GM12878 (cell line): ENCODE data around the gene NME8. TPM values are rescaled to one million over a fixed set of nuclear protein-coding genes. Genes with fewer than 3 reads are reported as not detected.
A peak's percentile ranks its signal among the peaks of the same experiment; 100 is the strongest.

ENCODE experiments used
- CHD2 ChIP-seq: IDR thresholded peaks from 2 replicates; pipeline ENCODE4 v1.6.1; 2011; ENCODE audit warnings: low read depth, low read length, improper control_type of control experiment, borderline replicate concordance
- EED ChIP-seq: sonication (generic); IDR thresholded peaks from 2 replicates; pipeline ENCODE4 v1.6.1; 2016; ENCODE audit warnings: antibody characterized with exemption, low read depth
- IKZF1 ChIP-seq: fragments of 450-650 bp; conservative IDR thresholded peaks from 2 replicates; pipeline ENCODE4 v1.6.1; 2017; ENCODE audit warnings: antibody characterized with exemption, mild to moderate bottlenecking
- JUND ChIP-seq: IDR thresholded peaks from 2 replicates; pipeline ENCODE4 v1.6.1; 2012; ENCODE audit warnings: low read depth, mild to moderate bottlenecking, low read length, improper control_type of control experiment, moderate library complexity
- SUPT20H ChIP-seq: IDR thresholded peaks from 2 replicates; pipeline ENCODE4 v1.6.1; 2011; ENCODE audit warnings: low read depth, mild to moderate bottlenecking, low read length, moderate library complexity, borderline replicate concordance; ENCODE audit not compliant: control insufficient read depth
- polyA plus RNA-seq, 11 experiments: library from polyadenylated mRNA; depleted of rRNA in 4 of 11; unstranded in 6 of 11; stranded (reverse) in 5 of 11; fragments of >200 nt; fragmentation: Nextera tagmentation in 4 of 11; fragmentation: Illumina TruSeq in 1 of 11; extraction: Ambion mirVana in 4 of 11; extraction: Trizol in 1 of 11; gene quantifications; 1 replicate in 1 of 11; 2 replicates in 10 of 11; pipeline versions ENCODE4 v1.2.1 to v1.2.3, GENCODE V29; 2011 to 2016; ENCODE audit warnings: inconsistent platforms in 2 of 11, missing spikeins in 2 of 11, low read depth in 1 of 11
- total RNA-seq, 4 experiments: library from RNA; depleted of rRNA in 3 of 4; stranded (reverse); fragments of >200 nt in 3 of 4; fragmentation: Illumina TruSeq in 1 of 4; extraction: Trizol in 1 of 4; gene quantifications; 2 replicates each; pipeline versions ENCODE4 v1.2.1 to v1.2.3, GENCODE V29; 2013 to 2021
- TF ChIP-seq, protein P1 (sequence below): IDR thresholded peaks from 2 replicates; pipeline ENCODE4 v1.6.1; 2011; ENCODE audit warnings: borderline replicate concordance, low read depth, mild to moderate bottlenecking, moderate library complexity, low read length; ENCODE audit not compliant: insufficient read depth, poor library complexity, severe bottlenecking
- TF ChIP-seq, protein P2 (sequence below): fragments of 450-650 bp; IDR thresholded peaks from 2 replicates; pipeline ENCODE4 v1.6.1; 2017; ENCODE audit warnings: mild to moderate bottlenecking
- TF ChIP-seq, protein P3 (sequence below): fragments of 450-650 bp; IDR thresholded peaks from 2 replicates; pipeline ENCODE4 v1.6.1; 2016; ENCODE audit warnings: mild to moderate bottlenecking, moderate library complexity, borderline replicate concordance
- TF ChIP-seq, protein P4 (sequence below): IDR thresholded peaks from 2 replicates; pipeline ENCODE4 v1.6.1; 2011; ENCODE audit warnings: low read depth, mild to moderate bottlenecking, low read length, moderate library complexity, borderline replicate concordance; ENCODE audit errors: extremely low read depth
- TF ChIP-seq, protein P5 (sequence below): fragments of 450-650 bp; IDR thresholded peaks from 2 replicates; pipeline ENCODE4 v1.6.1; 2016; ENCODE audit warnings: mild to moderate bottlenecking
- TF ChIP-seq, protein P6 (sequence below): fragments of 450-650 bp; IDR thresholded peaks from 2 replicates; pipeline ENCODE4 v1.6.1; 2017; ENCODE audit warnings: mild to moderate bottlenecking, low read depth, inconsistent platforms; ENCODE audit not compliant: poor library complexity, severe bottlenecking

Gene NME8
- total and polyA plus RNA-seq, 10 of the 15 experiments (the other 5 are each of a cell fraction or from before 2014, with no cell fraction given), result 0.03 to 3.5 (median 0.52) TPM; not detected in 2

DNA sequence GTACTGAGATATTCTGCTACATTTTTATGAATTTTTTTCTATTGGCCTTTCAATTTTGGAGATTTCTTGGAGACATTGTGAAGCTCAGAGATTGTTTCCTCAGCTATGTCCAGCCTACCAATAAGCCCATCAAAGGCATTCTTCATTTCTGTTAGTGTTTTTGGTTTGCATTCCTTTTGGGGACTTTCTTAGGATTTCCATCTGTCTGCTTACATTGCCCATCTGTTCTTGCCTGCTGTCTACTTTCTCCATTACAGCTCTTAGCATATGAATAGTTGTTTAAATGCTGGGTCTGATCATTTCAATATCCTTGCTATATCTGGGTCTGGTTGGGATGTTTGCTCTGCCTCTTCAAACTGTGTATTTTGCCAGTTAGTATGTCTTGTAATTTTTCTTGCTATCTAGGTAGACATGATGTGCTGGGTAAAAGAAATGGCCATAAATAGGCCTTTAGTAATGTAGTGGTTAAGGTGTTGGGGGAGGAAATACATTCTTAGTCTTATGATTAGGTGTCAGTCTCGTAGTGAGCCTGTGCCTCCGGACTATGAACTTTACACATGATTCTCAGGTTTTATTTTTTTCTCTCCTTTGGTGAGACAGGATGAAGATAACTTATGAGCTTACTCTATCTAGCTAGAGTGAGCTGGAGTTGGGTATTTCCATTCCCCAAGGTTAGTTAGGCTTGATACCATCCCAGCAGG is 32.6 kb upstream of the NME8 start (continued):
- TF ChIP-seq, protein P1, sequence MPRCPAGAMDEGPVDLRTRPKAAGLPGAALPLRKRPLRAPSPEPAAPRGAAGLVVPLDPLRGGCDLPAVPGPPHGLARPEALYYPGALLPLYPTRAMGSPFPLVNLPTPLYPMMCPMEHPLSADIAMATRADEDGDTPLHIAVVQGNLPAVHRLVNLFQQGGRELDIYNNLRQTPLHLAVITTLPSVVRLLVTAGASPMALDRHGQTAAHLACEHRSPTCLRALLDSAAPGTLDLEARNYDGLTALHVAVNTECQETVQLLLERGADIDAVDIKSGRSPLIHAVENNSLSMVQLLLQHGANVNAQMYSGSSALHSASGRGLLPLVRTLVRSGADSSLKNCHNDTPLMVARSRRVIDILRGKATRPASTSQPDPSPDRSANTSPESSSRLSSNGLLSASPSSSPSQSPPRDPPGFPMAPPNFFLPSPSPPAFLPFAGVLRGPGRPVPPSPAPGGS, result no peak
- peak; percentile 81 for TF ChIP-seq IKZF1
- TF ChIP-seq, protein P2, sequence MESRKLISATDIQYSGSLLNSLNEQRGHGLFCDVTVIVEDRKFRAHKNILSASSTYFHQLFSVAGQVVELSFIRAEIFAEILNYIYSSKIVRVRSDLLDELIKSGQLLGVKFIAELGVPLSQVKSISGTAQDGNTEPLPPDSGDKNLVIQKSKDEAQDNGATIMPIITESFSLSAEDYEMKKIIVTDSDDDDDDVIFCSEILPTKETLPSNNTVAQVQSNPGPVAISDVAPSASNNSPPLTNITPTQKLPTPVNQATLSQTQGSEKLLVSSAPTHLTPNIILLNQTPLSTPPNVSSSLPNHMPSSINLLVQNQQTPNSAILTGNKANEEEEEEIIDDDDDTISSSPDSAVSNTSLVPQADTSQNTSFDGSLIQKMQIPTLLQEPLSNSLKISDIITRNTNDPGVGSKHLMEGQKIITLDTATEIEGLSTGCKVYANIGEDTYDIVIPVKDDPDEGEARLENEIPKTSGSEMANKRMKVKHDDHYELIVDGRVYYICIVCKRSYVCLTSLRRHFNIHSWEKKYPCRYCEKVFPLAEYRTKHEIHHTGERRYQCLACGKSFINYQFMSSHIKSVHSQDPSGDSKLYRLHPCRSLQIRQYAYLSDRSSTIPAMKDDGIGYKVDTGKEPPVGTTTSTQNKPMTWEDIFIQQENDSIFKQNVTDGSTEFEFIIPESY, result no peak
- no peak for TF ChIP-seq EED
- TF ChIP-seq, protein P3, sequence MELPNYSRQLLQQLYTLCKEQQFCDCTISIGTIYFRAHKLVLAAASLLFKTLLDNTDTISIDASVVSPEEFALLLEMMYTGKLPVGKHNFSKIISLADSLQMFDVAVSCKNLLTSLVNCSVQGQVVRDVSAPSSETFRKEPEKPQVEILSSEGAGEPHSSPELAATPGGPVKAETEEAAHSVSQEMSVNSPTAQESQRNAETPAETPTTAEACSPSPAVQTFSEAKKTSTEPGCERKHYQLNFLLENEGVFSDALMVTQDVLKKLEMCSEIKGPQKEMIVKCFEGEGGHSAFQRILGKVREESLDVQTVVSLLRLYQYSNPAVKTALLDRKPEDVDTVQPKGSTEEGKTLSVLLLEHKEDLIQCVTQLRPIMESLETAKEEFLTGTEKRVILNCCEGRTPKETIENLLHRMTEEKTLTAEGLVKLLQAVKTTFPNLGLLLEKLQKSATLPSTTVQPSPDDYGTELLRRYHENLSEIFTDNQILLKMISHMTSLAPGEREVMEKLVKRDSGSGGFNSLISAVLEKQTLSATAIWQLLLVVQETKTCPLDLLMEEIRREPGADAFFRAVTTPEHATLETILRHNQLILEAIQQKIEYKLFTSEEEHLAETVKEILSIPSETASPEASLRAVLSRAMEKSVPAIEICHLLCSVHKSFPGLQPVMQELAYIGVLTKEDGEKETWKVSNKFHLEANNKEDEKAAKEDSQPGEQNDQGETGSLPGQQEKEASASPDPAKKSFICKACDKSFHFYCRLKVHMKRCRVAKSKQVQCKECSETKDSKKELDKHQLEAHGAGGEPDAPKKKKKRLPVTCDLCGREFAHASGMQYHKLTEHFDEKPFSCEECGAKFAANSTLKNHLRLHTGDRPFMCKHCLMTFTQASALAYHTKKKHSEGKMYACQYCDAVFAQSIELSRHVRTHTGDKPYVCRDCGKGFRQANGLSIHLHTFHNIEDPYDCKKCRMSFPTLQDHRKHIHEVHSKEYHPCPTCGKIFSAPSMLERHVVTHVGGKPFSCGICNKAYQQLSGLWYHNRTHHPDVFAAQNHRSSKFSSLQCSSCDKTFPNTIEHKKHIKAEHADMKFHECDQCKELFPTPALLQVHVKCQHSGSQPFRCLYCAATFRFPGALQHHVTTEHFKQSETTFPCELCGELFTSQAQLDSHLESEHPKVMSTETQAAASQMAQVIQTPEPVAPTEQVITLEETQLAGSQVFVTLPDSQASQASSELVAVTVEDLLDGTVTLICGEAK, result no peak
- no peak for TF ChIP-seq JUND
- TF ChIP-seq, protein P4, sequence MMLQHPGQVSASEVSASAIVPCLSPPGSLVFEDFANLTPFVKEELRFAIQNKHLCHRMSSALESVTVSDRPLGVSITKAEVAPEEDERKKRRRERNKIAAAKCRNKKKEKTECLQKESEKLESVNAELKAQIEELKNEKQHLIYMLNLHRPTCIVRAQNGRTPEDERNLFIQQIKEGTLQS, result no peak
- TF ChIP-seq CHD2, result peak; percentile 88
- TF ChIP-seq, protein P5, sequence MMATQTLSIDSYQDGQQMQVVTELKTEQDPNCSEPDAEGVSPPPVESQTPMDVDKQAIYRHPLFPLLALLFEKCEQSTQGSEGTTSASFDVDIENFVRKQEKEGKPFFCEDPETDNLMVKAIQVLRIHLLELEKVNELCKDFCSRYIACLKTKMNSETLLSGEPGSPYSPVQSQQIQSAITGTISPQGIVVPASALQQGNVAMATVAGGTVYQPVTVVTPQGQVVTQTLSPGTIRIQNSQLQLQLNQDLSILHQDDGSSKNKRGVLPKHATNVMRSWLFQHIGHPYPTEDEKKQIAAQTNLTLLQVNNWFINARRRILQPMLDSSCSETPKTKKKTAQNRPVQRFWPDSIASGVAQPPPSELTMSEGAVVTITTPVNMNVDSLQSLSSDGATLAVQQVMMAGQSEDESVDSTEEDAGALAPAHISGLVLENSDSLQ, result peak; percentile 90
- no peak for TF ChIP-seq SUPT20H
- TF ChIP-seq, protein P6, sequence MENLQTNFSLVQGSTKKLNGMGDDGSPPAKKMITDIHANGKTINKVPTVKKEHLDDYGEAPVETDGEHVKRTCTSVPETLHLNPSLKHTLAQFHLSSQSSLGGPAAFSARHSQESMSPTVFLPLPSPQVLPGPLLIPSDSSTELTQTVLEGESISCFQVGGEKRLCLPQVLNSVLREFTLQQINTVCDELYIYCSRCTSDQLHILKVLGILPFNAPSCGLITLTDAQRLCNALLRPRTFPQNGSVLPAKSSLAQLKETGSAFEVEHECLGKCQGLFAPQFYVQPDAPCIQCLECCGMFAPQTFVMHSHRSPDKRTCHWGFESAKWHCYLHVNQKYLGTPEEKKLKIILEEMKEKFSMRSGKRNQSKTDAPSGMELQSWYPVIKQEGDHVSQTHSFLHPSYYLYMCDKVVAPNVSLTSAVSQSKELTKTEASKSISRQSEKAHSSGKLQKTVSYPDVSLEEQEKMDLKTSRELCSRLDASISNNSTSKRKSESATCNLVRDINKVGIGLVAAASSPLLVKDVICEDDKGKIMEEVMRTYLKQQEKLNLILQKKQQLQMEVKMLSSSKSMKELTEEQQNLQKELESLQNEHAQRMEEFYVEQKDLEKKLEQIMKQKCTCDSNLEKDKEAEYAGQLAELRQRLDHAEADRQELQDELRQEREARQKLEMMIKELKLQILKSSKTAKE, result peak; percentile 95
